ENCODE results near the gene C1orf21.

The C1orf21 gene

DNA sequence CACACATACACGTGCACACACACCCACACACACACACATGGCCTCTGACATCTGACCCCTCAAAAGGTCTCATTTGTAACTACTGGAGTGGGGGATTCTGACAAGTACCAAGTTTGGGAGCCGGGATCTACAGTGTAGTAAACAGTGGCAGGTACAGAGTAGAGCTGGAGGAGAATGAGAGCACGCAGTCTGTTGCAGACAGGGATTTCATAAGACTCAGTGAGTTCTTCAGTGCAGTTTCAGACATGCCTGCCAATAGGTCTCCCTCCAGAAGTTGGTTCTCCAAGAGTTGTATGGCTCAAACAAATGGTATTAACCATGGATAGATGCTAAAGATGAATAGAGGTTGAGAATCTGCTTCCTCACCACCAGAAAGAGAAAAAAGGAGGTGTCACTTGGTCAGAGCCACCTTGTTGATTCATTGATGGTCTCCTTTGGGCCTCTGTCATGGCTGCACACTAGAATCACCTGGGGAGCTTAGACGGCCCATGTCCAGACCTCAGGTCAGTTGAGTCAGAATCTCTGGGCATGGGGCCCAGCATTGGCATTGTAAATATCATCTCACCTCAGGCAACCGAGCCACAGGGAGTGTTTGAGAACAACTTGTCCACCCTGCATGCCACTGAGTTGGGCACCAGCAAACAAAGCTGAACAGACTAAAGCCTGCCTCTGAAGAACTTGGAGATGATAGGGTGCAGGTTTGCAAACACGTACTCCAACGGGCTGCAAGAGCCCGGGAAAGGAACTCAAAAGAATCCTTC, 245.8 kb downstream of the C1orf21 start:
- in situ Hi-C loops (cut with MboI; ENCODE audit: low sequenced_read_pairs, unreplicated experiment) = no loop called here
- no peak for DNase-seq (ENCODE audit: low spot score)
- TF ChIP-seq, protein P1, sequence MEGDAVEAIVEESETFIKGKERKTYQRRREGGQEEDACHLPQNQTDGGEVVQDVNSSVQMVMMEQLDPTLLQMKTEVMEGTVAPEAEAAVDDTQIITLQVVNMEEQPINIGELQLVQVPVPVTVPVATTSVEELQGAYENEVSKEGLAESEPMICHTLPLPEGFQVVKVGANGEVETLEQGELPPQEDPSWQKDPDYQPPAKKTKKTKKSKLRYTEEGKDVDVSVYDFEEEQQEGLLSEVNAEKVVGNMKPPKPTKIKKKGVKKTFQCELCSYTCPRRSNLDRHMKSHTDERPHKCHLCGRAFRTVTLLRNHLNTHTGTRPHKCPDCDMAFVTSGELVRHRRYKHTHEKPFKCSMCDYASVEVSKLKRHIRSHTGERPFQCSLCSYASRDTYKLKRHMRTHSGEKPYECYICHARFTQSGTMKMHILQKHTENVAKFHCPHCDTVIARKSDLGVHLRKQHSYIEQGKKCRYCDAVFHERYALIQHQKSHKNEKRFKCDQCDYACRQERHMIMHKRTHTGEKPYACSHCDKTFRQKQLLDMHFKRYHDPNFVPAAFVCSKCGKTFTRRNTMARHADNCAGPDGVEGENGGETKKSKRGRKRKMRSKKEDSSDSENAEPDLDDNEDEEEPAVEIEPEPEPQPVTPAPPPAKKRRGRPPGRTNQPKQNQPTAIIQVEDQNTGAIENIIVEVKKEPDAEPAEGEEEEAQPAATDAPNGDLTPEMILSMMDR (IDR thresholded peaks at IDR 0.05; ENCODE audit: borderline replicate concordance, control extremely low read depth, extremely low read depth, insufficient read depth, missing control alignments) = no peak

GRCh38 chr1:184633785-184634184, 247.0 kb downstream of the C1orf21 start:
- in situ Hi-C loops (cut with MboI; ENCODE audit: low sequenced_read_pairs, unreplicated experiment) = no loop called here
- no peak for DNase-seq (ENCODE audit: low spot score)
- TF ChIP-seq, protein P1 (IDR thresholded peaks at IDR 0.05; ENCODE audit: borderline replicate concordance, control extremely low read depth, extremely low read depth, insufficient read depth, missing control alignments) = no peak

- no peak for DNase-seq (ENCODE audit: low spot score)
- in situ Hi-C loops (cut with MboI; ENCODE audit: low sequenced_read_pairs, unreplicated experiment) = no loop called here
Observed at GRCh38 chr1:184634296-184634695, 247.5 kb downstream of the C1orf21 start.

GRCh38 chr1:184635347-184635979, 248.6 kb downstream of the C1orf21 start:
- DNase-seq (ENCODE audit: low spot score) = no peak
- TF ChIP-seq, protein P1 (IDR thresholded peaks at IDR 0.05; ENCODE audit: borderline replicate concordance, control extremely low read depth, extremely low read depth, insufficient read depth, missing control alignments) = no peak
- in situ Hi-C loops (cut with MboI; ENCODE audit: low sequenced_read_pairs, unreplicated experiment) = no loop called here

More at GRCh38 chr1:184634296-184634695, 247.5 kb downstream of the C1orf21 start:
- TF ChIP-seq, protein P1 (IDR thresholded peaks at IDR 0.05; ENCODE audit: borderline replicate concordance, control extremely low read depth, extremely low read depth, insufficient read depth, missing control alignments) = no peak

DNA sequence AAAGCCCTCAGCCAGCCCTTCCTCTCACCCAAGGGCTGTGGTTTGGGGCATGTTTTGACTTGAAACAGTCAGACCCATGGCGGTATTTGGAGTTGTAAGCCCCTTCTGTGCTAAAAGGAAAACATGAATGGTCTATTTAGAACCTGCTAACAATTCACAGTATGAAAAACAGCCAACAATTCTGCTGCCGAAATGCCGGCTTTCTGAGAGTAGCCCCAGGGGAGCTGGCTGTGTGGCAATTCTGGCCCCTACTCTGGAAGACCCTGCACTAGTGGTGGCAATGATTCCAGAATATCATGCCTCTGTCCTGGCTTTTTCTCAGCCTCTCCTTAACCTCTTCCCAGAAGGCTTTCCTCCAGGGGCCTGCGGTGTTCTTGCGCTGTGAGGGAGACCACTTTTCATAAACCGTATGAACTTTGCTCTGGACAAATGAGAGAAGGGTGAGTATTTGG, 249.2 kb downstream of the C1orf21 start:
- in situ Hi-C loops (cut with MboI; ENCODE audit: low sequenced_read_pairs, unreplicated experiment) = no loop called here
- TF ChIP-seq, protein P1 (IDR thresholded peaks at IDR 0.05; ENCODE audit: borderline replicate concordance, control extremely low read depth, extremely low read depth, insufficient read depth, missing control alignments) = no peak

DNA sequence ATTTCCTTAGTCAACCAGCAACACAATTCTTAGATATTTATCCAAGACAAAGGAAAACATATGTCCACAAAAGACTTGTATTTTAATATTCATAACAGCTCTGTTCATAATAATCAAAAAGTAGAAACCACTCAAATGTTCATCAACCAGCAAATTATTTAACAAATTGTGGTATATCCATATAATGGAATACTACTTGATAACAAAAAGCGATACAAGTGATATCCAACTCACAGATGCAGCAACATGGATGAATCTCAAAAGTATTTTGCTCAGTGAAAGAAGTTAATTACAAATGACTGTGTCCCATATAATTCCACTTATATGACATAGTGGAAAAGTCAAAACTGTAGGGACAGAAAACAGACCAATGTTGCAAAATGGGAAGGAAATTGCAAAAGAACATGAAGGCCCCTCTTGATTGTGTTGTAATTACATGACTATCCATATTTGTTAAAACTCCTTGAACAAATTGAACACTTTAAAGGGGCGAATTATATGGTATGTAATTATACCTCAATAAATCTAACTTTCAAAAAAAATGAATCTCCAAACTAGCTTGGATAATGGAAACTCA, 250.9 kb downstream of the C1orf21 start:
- TF ChIP-seq, protein P1 (IDR thresholded peaks at IDR 0.05; ENCODE audit: borderline replicate concordance, control extremely low read depth, extremely low read depth, insufficient read depth, missing control alignments) = no peak
- DNase-seq (ENCODE audit: low spot score) = no peak

More for the DNA sequence above, 249.2 kb downstream of the C1orf21 start:
- no peak for DNase-seq (ENCODE audit: low spot score)

More for the DNA sequence above, 250.9 kb downstream of the C1orf21 start:
- in situ Hi-C loops (cut with MboI; ENCODE audit: low sequenced_read_pairs, unreplicated experiment) = no loop called here
